Prostate gland (tissue), 2 donors: ENCODE data around the gene IFT43.

ENCODE experiments used
- CTCF ChIP-seq, 4 experiments: fragments of 200-600 bp in 2 of 4; fragments of 450-650 bp in 2 of 4; sonication (generic) in 2 of 4; IDR thresholded peaks; 1 replicate in 3 of 4; 2 replicates in 1 of 4; pipeline ENCODE4 v1.5.1; 2016 to 2019; ENCODE audit warnings: antibody characterized with exemption in 4 of 4, mild to moderate bottlenecking in 2 of 4, moderate library complexity in 2 of 4
- POLR2A ChIP-seq: fragments of 450-650 bp; IDR thresholded peaks from one replicate; pipeline ENCODE4 v1.6.1; 2016; ENCODE audit warnings: antibody characterized with exemption, mild to moderate bottlenecking

DNA sequence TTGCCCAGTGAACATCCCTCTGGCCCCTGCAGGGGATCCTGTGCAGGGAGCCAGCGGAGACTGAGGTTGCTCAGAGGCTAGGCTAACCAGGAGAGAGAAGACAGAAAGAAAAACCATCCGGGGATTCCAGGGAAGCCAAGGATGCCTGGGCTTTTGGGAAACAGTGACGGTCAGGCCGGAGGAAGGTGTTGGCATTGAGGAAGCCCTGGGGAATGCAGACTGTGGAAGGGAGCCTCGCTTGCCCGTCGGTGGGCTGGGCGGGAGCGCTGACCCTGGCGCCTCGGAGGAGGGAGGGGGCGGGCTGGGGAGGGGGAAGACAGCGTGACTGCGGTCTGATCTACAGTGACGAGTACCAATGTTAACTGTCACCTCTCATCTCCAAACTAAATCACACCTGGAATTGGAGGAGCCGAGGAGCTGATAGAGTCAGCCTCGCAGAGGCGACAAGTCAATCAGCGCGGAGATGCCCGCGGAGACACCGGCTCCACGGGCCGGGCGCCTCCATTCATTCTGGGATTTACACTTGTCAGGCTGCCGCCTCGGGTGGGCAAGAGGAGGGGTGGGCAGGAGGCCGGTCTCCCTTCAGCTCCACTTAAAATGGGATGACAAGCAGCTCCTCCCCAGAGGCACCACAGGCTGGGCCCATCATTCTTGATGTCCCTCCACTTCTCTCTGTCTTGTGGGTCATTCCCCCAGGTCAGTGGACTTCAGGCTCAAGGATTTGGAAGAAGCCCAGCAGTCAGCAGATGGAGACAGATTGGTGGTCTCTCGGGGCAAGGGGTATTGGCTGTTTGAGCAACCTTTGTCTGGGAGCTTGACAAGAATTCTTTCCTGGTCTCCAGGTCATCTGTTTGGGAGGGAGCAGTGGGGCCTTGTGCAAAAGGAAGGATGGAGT lies 145.8 kb downstream of the IFT43 start:
- TF ChIP-seq CTCF (IDR thresholded peaks at IDR 0.05) (no peak), POLR2A (no peak)
